T47D (cell line): ENCODE data around the gene PDYN.
"Not testable (repeated sequence)": the region's sequence is repeated elsewhere in the genome, so short reads cannot be mapped to it uniquely, and the experiment has no call there.

Source experiments
- DNase-seq, 2 experiments: peaks; one replicate each; pipeline versions ENCODE4 v3.0.0 to v3.0.0-alpha.2; 2011 to 2012; ENCODE audit warnings: low read depth in 1 of 2, low spot score in 1 of 2
- JUND ChIP-seq: IDR thresholded peaks from 2 replicates; pipeline ENCODE4 v1.6.1; 2012; ENCODE audit warnings: low read depth
- in situ Hi-C: cut with HindIII; loops from 2 replicates; pipeline ENCODE4 v1.10.0; 2016; ENCODE audit warnings: low sequenced_read_pairs, low pct_unique_long_range_greater_than_20kb

Gene PDYN

GRCh38 chr20:1993986-1994385 lies at the start of gene PDYN:
Gene PDYN (minus strand): TSS chr20:1994058. CDS start chr20:1983084, 10,974 bp downstream.
- TF ChIP-seq JUND = no peak
- no peak for DNase-seq
- in situ Hi-C loops = no loop called here

DNA sequence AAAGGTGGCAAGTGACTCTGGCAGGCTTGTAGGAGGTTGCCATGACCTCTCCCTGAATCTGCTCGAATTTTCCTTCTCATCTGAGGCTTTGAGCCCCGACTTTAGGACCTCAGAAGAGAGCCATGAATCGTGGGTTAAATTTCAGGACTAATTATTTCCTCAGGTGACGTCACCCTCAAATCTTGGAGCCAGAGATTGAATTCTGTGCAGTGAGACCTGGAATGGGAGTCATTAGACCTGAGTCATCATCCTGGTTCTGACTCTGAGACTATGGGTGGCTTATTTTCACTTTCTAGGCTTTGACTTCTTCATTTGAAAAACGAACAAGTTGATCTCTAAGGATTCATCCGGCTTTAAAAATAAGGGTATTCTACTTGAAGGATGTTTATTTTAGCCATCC lies 48.5 kb upstream of the PDYN start:
- no peak for TF ChIP-seq JUND
- no peak for DNase-seq
- in situ Hi-C loops = no loop called here

GRCh38 chr20:2038161-2038560 lies 44.3 kb upstream of the PDYN start:
- in situ Hi-C loops = no loop called here
- no peak for TF ChIP-seq JUND
- DNase-seq = no peak

- DNase-seq = no peak
- in situ Hi-C loops = no loop called here
- TF ChIP-seq JUND = no peak
These were observed 43.5 kb upstream of the PDYN start for GRCh38 chr20:2037296-2037914.

GRCh38 chr20:2036357-2036756 lies 42.5 kb upstream of the PDYN start:
- in situ Hi-C loops, DNase-seq: not testable (repeated sequence)

- DNase-seq = no peak
- no peak for TF ChIP-seq JUND
- in situ Hi-C loops = no loop called here
These were observed 38.3 kb upstream of the PDYN start for GRCh38 chr20:2032168-2032567.

DNA sequence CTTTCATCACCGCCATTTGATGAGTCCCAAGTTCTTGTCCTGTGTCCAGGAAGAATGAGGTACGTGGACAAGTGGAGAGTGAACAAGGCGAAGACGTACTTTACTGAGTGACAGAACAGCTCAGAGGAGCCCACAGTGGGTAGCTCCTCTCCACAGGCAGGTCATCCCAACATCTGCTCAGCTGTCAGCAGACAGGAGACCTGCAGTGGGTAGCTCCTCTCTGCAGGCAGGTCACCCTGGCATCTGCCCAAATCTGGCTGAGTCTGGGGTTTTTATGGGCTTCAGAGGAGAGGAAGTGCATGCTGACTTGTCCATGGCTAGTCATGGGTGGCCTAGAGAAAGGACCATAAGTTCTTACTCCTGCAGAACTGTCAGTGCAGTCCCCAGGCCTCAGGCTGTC lies 32.7 kb upstream of the PDYN start:
- no peak for DNase-seq
- TF ChIP-seq JUND = no peak
- in situ Hi-C loops = no loop called here

DNA sequence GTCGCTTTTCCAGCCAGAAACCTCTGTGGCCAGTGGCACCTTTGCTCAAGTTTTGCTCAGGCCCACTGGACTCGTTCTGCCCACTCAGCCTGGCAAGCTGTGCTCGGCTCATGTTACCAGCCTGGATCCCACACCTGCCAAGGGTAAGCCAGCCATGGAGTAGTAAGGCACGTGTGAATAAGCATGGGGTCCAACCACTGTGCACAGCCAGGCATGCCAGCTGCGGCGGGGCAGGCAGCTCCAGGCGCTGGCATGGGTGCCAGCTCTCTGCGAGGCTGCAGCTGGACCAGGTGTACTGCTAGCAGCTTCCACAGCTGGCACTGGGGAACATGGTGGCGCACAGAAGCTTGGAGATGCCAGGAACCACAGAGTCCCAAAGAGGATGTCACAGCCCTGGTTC lies 32.1 kb upstream of the PDYN start:
- in situ Hi-C loops = no loop called here
- no peak for TF ChIP-seq JUND
- no peak for DNase-seq

- in situ Hi-C loops = no loop called here
- TF ChIP-seq JUND = no peak
- no peak for DNase-seq
These were observed 29.3 kb upstream of the PDYN start for GRCh38 chr20:2023151-2023550.

GRCh38 chr20:2022163-2022562 lies 28.3 kb upstream of the PDYN start:
- DNase-seq = no peak
- in situ Hi-C loops = no loop called here
- no peak for TF ChIP-seq JUND

- in situ Hi-C loops = no loop called here
- TF ChIP-seq JUND = no peak
These were observed 16.7 kb upstream of the PDYN start for GRCh38 chr20:2010533-2010932.

DNA sequence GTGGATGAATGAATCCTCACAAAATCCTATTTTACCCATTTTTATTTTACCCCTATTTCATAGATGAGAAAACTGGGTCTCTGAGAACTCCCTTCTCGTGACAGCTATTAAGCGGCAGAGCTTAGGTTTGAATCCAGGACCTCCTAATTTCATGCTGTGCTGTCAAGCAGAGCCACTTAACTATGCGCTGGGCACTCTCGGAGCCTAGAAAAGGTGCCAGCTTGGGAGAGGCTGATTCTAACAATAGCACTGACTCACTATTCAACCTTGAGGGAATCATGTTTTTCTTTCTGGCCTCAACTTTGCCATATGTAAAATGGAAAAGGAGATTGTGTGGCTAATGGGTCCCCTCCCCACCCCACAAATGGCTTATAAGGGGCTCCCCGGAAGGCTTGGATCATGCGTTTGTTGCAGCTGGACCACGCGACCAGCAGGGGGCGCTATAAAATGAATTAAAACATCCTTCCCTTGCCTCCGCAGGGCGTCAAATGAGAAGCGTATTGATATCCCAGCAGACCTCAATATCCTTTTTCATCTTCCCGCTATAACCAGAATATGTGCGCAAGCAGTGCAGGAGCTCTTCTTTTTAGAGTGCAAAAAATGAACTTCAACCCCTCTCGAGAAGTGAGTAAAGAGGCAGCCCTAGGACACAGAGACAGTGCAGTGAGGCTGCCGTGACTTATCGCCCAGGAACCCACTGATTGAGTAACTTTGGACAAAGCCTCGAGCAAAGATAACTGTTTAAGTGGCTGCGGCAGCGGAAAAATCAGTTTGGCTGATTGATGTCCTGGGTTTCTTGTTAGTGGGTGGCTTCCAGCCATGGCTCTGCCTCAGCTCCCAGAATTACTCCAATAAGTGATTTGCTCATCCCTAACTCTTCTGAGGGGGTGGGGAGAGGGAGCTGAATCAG lies 12.8 kb upstream of the PDYN start:
- DNase-seq = peak in 1 of 2 experiments; percentile 36
- no peak for TF ChIP-seq JUND
- in situ Hi-C loops = no loop called here

More at GRCh38 chr20:2010533-2010932, 16.7 kb upstream of the PDYN start:
- DNase-seq = no peak

DNA sequence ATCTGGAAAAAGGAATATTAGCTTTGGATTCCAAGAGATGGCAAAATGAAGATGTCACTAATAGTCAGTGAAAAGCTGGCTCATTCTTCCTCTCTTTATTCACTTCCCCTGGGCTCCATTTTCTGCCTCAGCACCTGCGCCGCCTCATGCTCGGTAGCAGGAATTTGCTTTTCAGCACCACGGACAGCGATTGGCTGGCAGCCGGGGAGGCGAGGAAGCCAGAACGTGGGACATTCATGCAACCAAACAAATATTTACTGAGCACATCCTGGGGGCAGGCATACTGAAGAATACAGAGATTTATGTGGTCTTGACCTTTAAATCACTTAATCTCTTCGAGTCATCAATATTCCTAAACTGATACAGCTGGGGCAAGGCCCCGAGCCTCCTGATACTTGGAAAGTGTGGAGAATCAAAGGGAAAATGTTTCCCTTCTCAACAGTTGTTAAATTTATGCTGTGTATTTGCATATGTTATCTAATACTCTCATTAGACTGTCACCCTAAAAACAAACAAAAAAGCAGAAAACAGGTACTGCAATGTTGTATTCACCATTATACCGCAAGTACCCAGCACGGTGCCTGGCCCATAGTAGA lies 12.1 kb upstream of the PDYN start:
- DNase-seq = peak; percentile 35 to 88
- no peak for TF ChIP-seq JUND
- in situ Hi-C loops = no loop called here
